Mesothelial cell of epicardium (in vitro differentiated cells): ENCODE data around the gene CLDN20. TPM values are rescaled to one million over a fixed set of nuclear protein-coding genes. Genes with fewer than 3 reads are reported as not detected.

Experiments
- DNase-seq, 2 experiments: peaks; one replicate each; pipeline ENCODE4 v3.0.0; 2021; ENCODE audit warnings: low spot score in 2 of 2; ENCODE audit not compliant: unreplicated experiment in 2 of 2
- H3K27ac Mint-ChIP-seq: 2 replicates; pipeline ENCODE4 v1.8.0; 2021; ENCODE audit warnings: mixed read lengths
- H3K27me3 Mint-ChIP-seq: 2 replicates; pipeline ENCODE4 v1.8.0; 2021; ENCODE audit warnings: low read depth, mixed read lengths
- H3K36me3 Mint-ChIP-seq: 2 replicates; pipeline ENCODE4 v1.8.0; 2021; ENCODE audit warnings: mixed read lengths
- H3K4me1 Mint-ChIP-seq: 2 replicates; pipeline ENCODE4 v1.8.0; 2021; ENCODE audit warnings: mixed read lengths
- H3K4me3 Mint-ChIP-seq: 2 replicates; pipeline ENCODE4 v1.8.0; 2021; ENCODE audit warnings: mild to moderate bottlenecking, moderate library complexity, mixed read lengths
- H3K9me3 Mint-ChIP-seq: 2 replicates; pipeline ENCODE4 v1.8.0; 2021; ENCODE audit warnings: mixed read lengths
- CTCF ChIP-seq: fragments of 200-600 bp; sonication (generic); IDR thresholded peaks from one replicate; pipeline ENCODE4 v1.5.0; 2021; ENCODE audit warnings: antibody characterized with exemption; ENCODE audit not compliant: unreplicated experiment
- total RNA-seq: library from RNA; stranded (reverse); gene quantifications from 3 replicates; pipeline ENCODE4 v1.2.1, GENCODE V29; 2021

The CLDN20 gene
- total RNA-seq, 1 donor from 2014 or later, result not detected

DNA sequence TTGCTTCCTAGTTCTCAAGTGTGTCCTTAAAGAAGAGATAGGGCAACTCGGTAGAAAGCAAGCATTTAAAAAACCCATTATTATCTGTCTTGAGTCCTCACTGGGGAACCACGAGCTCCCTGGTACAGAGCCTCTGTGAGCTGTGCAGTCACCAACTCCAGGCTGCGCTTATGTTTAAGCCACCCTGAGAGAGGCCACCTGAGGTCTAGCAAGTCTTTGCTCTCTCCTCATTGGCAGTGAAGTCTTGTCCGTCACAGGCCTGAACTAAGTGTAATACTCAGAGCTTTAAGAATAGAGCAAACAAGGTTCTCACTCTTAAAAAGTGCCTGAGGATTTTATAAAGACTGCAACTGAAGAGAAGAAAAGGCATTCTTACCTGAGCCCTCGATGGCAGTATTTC lies 3.9 kb upstream of the CLDN20 start:
- Mint-ChIP-seq H3K4me3 (no peak overlapping the region), H3K4me1 (peaks cover 13% of the 10 kb centered on the region), H3K36me3 (peaks cover 9% of the 10 kb centered on the region), H3K27ac (no peak overlapping the region), H3K27me3 (no peaks in the 10 kb centered on the region), H3K9me3 (no peaks in the 10 kb centered on the region)
- DNase-seq, result no peak
- TF ChIP-seq CTCF, result no peak

DNA sequence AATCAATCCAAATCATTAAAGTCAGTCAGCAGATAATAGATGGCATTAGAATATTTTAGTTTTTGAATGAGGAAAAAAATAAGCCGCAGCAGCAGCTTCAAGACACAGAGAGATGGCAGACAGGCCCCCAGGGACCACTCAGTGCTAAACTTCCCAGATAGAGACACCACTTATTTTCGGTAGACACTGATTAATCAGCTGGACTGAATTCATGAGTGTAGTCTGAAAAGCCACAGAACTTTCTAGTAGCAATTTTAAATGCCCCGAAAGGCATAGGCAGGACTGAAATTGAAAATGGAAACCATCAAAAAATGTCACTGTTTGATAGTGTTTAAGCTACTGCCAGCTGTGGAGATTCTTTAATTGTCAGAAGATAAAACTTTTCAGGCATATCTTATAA lies 3.1 kb upstream of the CLDN20 start:
- Mint-ChIP-seq H3K4me1 (peaks cover 13% of the 10 kb centered on the region), H3K36me3 (peaks cover 6% of the 10 kb centered on the region), H3K27me3 (no peaks in the 10 kb centered on the region), H3K4me3 (no peak overlapping the region), H3K27ac (no peak overlapping the region), H3K9me3 (no peaks in the 10 kb centered on the region)
- DNase-seq, result no peak
- no peak for TF ChIP-seq CTCF

- no peak overlapping the region for H3K4me3 Mint-ChIP-seq
- H3K27me3 Mint-ChIP-seq, result no peaks in the 10 kb centered on the region
- H3K27ac Mint-ChIP-seq, result no peak overlapping the region
- no peak for DNase-seq
- no peaks in the 10 kb centered on the region for H3K9me3 Mint-ChIP-seq
- peaks cover 12% of the 10 kb centered on the region for H3K36me3 Mint-ChIP-seq
- no peak for TF ChIP-seq CTCF
- peaks cover 13% of the 10 kb centered on the region for H3K4me1 Mint-ChIP-seq
These were observed 2.5 kb upstream of the CLDN20 start for GRCh38 chr6:155261111-155261900.

DNA sequence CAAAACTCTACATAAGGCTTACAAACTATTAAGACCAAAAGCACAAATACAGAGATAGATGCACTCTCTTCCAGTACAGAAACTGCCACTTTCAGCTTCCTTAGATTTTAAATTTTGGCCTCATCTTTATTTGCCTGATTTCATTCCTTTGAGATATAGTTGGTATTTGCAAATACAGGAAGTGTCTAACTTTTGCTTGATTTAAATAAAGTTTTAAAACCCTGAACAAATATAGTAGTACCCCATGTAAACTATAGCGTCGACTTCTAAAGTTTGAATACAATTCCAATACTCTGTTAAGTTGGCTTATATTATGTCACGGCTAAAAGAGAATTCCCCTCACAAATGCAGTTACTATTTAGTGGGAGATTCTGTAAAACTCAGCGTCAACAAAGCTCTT lies 1.2 kb upstream of the CLDN20 start:
- Mint-ChIP-seq H3K4me3 (no peak overlapping the region), H3K4me1 (peaks cover 13% of the 10 kb centered on the region), H3K36me3 (peaks cover 14% of the 10 kb centered on the region), H3K27ac (peak overlapping the region; percentile 52), H3K9me3 (no peaks in the 10 kb centered on the region), H3K27me3 (no peaks in the 10 kb centered on the region)
- no peak for TF ChIP-seq CTCF
- no peak for DNase-seq

DNA sequence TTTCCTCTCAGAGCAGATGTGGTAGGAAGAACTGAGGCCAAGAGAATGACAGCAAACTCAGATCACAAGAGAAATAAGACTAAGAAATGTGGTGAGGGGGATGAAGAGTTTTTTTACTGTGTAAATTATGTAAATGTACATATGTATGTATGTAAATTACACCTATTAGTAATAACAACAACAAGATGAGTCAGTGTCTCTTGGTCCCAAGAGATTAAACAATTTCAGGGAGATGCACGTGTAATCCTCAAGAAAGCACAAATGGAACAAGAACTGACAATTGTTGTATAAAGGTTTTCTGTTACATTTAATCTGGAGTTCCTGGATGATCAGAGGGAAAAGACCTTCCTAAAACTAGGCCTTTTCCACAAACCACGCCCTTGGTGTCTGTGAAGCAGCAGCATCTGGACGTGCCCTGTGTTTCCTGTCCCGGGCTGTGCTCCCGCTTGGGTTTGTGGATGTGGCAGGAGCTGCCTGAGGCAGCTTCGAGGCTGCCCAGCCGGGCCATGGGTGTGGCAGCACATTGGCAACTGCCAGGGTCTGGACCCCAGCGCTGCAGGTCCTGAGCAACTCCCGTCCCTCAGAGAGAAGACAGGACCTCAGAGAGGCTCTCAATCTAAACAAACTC lies 994 bp downstream of the CLDN20 start:
- TF ChIP-seq CTCF, result no peak
- Mint-ChIP-seq H3K4me1 (peaks cover 13% of the 10 kb centered on the region), H3K9me3 (no peaks in the 10 kb centered on the region), H3K36me3 (peaks cover 12% of the 10 kb centered on the region), H3K4me3 (no peak overlapping the region), H3K27ac (no peak overlapping the region), H3K27me3 (no peaks in the 10 kb centered on the region)
- no peak for DNase-seq
